ENCODE results near the gene EHMT1. TPM values are rescaled to one million over a fixed set of nuclear protein-coding genes. Genes with fewer than 3 reads are reported as not detected.

EHMT1 gene
- total and polyA plus RNA-seq, 9 of the 15 experiments (the other 6 are each of a cell fraction or from before 2014, with no cell fraction given): 2.2 to 76.0 (median 36.4) TPM

DNA sequence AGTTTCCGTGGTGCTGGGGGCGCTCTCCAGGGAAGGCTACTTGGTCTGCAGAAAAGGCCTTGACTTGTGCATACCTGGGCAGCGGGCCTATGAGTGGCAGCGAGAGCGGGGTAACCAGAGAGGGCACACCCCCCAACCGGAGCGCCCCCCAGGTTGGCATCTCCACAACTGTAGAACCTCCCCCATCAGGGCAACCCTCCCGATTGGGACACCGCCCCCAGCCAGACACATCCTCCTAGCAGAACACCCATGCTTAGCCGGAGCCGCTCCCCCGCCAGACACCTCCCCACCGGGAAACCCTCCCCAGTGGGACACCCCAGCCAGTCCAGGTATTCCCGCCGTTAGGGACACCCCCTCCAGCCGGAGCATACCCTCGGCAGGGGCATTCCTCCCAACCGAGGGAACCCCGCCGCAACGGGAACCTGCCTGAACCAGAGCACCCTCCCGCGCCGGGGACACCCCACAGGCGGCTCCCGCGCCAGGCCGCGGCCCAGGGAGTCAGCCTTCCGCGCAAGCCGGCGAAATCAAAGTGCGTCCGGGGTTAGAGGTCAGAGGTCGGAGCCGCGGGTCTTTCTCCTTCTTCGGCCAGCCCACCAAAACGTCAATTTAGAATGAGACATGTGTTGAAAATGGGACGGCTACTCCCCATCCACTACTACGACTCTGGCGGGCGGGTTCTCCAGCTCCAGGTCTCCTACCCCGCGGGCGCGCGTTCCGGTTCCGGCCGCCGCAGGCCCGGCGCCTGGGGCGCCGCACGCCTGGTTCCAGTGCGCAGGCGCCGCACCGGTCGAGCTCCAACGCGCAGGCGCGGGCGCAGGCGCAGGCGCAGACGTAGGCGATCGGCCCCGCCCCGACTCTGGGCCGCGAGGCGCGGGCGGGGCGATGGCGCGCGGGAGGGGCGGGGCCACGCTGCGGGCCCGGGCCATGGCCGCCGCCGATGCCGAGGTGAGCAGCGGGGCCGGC, at the start of gene EHMT1 (continued):
- TF ChIP-seq, protein P1, sequence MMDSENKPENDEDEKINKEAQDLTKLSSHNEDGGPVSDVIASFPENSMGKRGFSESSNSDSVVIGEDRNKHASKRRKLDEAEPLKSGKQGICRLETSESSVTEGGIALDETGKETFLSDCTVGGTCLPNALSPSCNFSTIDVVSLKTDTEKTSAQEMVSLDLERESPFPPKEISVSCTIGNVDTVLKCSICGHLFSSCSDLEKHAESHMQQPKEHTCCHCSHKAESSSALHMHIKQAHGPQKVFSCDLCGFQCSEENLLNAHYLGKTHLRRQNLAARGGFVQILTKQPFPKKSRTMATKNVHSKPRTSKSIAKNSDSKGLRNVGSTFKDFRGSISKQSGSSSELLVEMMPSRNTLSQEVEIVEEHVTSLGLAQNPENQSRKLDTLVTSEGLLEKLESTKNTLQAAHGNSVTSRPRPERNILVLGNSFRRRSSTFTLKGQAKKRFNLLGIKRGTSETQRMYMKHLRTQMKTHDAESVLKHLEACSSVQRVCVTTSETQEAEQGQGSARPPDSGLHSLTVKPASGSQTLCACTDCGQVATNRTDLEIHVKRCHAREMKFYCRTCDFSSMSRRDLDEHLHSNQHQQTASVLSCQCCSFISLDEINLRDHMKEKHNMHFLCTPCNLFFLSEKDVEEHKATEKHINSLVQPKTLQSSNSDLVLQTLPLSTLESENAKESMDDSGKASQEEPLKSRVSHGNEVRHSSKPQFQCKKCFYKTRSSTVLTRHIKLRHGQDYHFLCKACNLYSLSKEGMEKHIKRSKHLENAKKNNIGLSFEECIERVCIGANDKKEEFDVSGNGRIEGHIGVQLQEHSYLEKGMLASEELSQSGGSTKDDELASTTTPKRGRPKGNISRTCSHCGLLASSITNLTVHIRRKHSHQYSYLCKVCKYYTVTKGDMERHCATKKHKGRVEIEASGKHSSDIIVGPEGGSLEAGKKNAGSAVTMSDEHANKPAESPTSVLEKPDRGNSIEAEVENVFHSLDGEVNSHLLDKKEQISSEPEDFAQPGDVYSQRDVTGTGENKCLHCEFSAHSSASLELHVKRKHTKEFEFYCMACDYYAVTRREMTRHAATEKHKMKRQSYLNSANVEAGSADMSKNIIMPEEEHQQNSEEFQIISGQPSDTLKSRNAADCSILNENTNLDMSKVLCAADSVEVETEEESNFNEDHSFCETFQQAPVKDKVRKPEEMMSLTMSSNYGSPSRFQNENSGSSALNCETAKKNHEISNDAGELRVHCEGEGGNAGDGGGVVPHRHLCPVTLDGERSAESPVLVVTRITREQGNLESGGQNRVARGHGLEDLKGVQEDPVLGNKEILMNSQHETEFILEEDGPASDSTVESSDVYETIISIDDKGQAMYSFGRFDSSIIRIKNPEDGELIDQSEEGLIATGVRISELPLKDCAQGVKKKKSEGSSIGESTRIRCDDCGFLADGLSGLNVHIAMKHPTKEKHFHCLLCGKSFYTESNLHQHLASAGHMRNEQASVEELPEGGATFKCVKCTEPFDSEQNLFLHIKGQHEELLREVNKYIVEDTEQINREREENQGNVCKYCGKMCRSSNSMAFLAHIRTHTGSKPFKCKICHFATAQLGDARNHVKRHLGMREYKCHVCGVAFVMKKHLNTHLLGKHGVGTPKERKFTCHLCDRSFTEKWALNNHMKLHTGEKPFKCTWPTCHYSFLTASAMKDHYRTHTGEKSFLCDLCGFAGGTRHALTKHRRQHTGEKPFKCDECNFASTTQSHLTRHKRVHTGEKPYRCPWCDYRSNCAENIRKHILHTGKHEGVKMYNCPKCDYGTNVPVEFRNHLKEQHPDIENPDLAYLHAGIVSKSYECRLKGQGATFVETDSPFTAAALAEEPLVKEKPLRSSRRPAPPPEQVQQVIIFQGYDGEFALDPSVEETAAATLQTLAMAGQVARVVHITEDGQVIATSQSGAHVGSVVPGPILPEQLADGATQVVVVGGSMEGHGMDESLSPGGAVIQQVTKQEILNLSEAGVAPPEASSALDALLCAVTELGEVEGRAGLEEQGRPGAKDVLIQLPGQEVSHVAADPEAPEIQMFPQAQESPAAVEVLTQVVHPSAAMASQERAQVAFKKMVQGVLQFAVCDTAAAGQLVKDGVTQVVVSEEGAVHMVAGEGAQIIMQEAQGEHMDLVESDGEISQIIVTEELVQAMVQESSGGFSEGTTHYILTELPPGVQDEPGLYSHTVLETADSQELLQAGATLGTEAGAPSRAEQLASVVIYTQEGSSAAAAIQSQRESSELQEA (IDR thresholded peaks at IDR 0.05; ENCODE audit: low read depth): no peak
- TF ChIP-seq MAZ (CRISPR knock-in tag; conservative IDR thresholded peaks at IDR 0.05 in 1 of 2, IDR thresholded peaks at IDR 0.05 in 1 of 2) (peak; percentile 76 to 82), SMAD3 (CRISPR knock-in tag; conservative IDR thresholded peaks at IDR 0.05) (0 out of 2 replicates have a peak, but pooled peaks have one; percentile 52), FOXJ2 (tag; IDR thresholded peaks at IDR 0.05) (no peak), SOX6 (IDR thresholded peaks at IDR 0.05) (no peak), NCOR1 (IDR thresholded peaks at IDR 0.05) (peak; percentile 14; the same call in 1 of the 2 replicates), PHF21A (IDR thresholded peaks at IDR 0.05; ENCODE audit: borderline replicate concordance, low read depth) (no peak), ZBTB17 (CRISPR knock-in tag; IDR thresholded peaks at IDR 0.05) (peak; percentile 54; the same call in 1 of the 2 replicates), NELFE (IDR thresholded peaks at IDR 0.05; ENCODE audit: insufficient read depth, insufficient read length) (no peak)
- TF ChIP-seq, protein P2, sequence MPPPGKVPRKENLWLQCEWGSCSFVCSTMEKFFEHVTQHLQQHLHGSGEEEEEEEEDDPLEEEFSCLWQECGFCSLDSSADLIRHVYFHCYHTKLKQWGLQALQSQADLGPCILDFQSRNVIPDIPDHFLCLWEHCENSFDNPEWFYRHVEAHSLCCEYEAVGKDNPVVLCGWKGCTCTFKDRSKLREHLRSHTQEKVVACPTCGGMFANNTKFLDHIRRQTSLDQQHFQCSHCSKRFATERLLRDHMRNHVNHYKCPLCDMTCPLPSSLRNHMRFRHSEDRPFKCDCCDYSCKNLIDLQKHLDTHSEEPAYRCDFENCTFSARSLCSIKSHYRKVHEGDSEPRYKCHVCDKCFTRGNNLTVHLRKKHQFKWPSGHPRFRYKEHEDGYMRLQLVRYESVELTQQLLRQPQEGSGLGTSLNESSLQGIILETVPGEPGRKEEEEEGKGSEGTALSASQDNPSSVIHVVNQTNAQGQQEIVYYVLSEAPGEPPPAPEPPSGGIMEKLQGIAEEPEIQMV (tag; conservative IDR thresholded peaks at IDR 0.05; ENCODE audit: low read depth): no peak
- TF ChIP-seq, protein P3, sequence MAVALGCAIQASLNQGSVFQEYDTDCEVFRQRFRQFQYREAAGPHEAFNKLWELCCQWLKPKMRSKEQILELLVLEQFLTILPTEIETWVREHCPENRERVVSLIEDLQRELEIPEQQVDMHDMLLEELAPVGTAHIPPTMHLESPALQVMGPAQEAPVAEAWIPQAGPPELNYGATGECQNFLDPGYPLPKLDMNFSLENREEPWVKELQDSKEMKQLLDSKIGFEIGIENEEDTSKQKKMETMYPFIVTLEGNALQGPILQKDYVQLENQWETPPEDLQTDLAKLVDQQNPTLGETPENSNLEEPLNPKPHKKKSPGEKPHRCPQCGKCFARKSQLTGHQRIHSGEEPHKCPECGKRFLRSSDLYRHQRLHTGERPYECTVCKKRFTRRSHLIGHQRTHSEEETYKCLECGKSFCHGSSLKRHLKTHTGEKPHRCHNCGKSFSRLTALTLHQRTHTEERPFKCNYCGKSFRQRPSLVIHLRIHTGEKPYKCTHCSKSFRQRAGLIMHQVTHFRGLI (CRISPR knock-in tag; IDR thresholded peaks at IDR 0.05): 0 out of 2 replicates have a peak, but pooled peaks have one; percentile 13
